H1 (cell line): Measurements from ENCODE around the gene ZBTB22. TPM values are rescaled to one million over a fixed set of nuclear protein-coding genes. Genes with fewer than 3 reads are reported as not detected.

Experiments
- CTCF ChIA-PET: fragments of 300-600 bp; sonication (Branson Sonifier 250); formaldehyde crosslinking; loops from one replicate; lab custom pipeline; 2021; ENCODE audit not compliant: partially characterized antibody; lab: Charles Lee
- POLR2A ChIA-PET: fragments of 300-600 bp; sonication (Branson Sonifier 250); formaldehyde crosslinking; loops from one replicate; lab custom pipeline; 2021; ENCODE audit warnings: inconsistent platforms; ENCODE audit not compliant: partially characterized antibody; lab: Charles Lee
- DNase-seq, 2 experiments: peaks; one replicate each; pipeline versions ENCODE4 v3.0.0 to v3.0.0-alpha.2; 2010 to 2022; ENCODE audit warnings: low spot score in 2 of 2, low read depth in 1 of 2, mixed read lengths in 1 of 2
- FAIRE-seq: peaks from 2 replicates; lab custom pipeline; 2011; peaks lifted over from hg19 to GRCh38; lab: Jason Lieb, UNC
- H2AFZ ChIP-seq: 2 replicates; pipeline ENCODE4 v1.8.1; 2012; ENCODE audit warnings: low read length, inconsistent platforms
- H2AK5ac ChIP-seq: 2 replicates; pipeline ENCODE4 v1.6.1; 2013; ENCODE audit warnings: low read depth, low read length
- H2BK120ac ChIP-seq: replicated peaks from 2 replicates; pipeline ENCODE3; 2013; ENCODE audit warnings: low read depth, low read length, inconsistent platforms
- H2BK12ac ChIP-seq: 2 replicates; pipeline ENCODE4 v1.6.1; 2013; ENCODE audit warnings: low read depth, low read length
- H2BK15ac ChIP-seq: 2 replicates; pipeline ENCODE4 v1.6.1; 2013; ENCODE audit warnings: low read length
- H2BK20ac ChIP-seq: 2 replicates; pipeline ENCODE4 v1.6.1; 2013; ENCODE audit warnings: low read length
- H2BK5ac ChIP-seq: 2 replicates; pipeline ENCODE4 v1.6.1; 2013; ENCODE audit warnings: low read depth, low read length
- H3K14ac ChIP-seq: 2 replicates; pipeline ENCODE4 v1.6.1; 2013; ENCODE audit warnings: inconsistent platforms; ENCODE audit not compliant: insufficient read length
- H3K18ac ChIP-seq: 2 replicates; pipeline ENCODE4 v1.6.1; 2013; ENCODE audit warnings: low read length; ENCODE audit errors: extremely low read depth
- H3K23ac ChIP-seq: 2 replicates; pipeline ENCODE4 v1.6.1; 2013; ENCODE audit warnings: inconsistent platforms; ENCODE audit not compliant: insufficient read length
- H3K23me2 ChIP-seq: 2 replicates; pipeline ENCODE4 v1.6.1; 2013; ENCODE audit warnings: low read depth, low read length
- H3K27ac ChIP-seq: 2 replicates; pipeline ENCODE4 v1.6.1; 2011; ENCODE audit warnings: low read depth, low read length, inconsistent platforms
- H3K27me3 ChIP-seq, 4 experiments: replicated peaks in 1 of 4; 1 replicate in 1 of 4; 2 replicates in 3 of 4; pipeline versions ENCODE4 v1.6.1 to v1.8.1; 2011 to 2013; ENCODE audit warnings: low read length in 3 of 4, mild to moderate bottlenecking in 3 of 4, inconsistent platforms in 2 of 4, mixed read lengths in 2 of 4, moderate library complexity in 1 of 4; ENCODE audit not compliant: control insufficient read depth in 3 of 4, insufficient read depth in 3 of 4; ENCODE audit errors: extremely low read depth in 1 of 4
- H3K36me3 ChIP-seq, 4 experiments: 2 replicates each; pipeline versions ENCODE4 v1.6.1 to v1.8.1; 2011 to 2013; ENCODE audit warnings: mild to moderate bottlenecking in 4 of 4, low read length in 3 of 4, moderate library complexity in 2 of 4, control low read depth in 1 of 4, inconsistent platforms in 1 of 4; ENCODE audit not compliant: insufficient read depth in 4 of 4, control insufficient read depth in 2 of 4
- H3K4ac ChIP-seq: replicated peaks from 2 replicates; pipeline ENCODE3; 2013; ENCODE audit warnings: low read length, low read depth, mixed read lengths, inconsistent platforms; ENCODE audit not compliant: insufficient read length
- H3K4me1 ChIP-seq, 4 experiments: replicated peaks in 1 of 4; 1 replicate in 1 of 4; 2 replicates in 3 of 4; pipeline versions ENCODE4 v1.6.1 to v1.8.1; 2011 to 2013; ENCODE audit warnings: low read length in 3 of 4, inconsistent platforms in 2 of 4, mixed read lengths in 1 of 4; ENCODE audit not compliant: insufficient read depth in 4 of 4, control insufficient read depth in 3 of 4
- H3K4me2 ChIP-seq, 2 experiments: 2 replicates each; pipeline versions ENCODE4 v1.6.1 to v1.8.1; 2011 to 2013; ENCODE audit warnings: low read depth in 2 of 2, low read length in 2 of 2, control low read depth in 1 of 2, inconsistent platforms in 1 of 2, mild to moderate bottlenecking in 1 of 2; ENCODE audit not compliant: insufficient read depth in 1 of 2
- H3K4me3 ChIP-seq, 4 experiments: fragments of 200-600, 300-600 bp in 1 of 4; sonication (generic), shearing (Covaris generic), sonication (Bioruptor Twin) in 1 of 4; 2 replicates each; pipeline versions ENCODE4 v1.5.1 to v1.8.1; 2011 to 2016; ENCODE audit warnings: low read length in 4 of 4, low read depth in 3 of 4, control low read depth in 2 of 4, inconsistent platforms in 2 of 4, mild to moderate bottlenecking in 2 of 4, mixed read lengths in 1 of 4, moderate library complexity in 1 of 4; ENCODE audit not compliant: insufficient read depth in 2 of 4; ENCODE audit errors: extremely low read depth in 1 of 4
- H3K56ac ChIP-seq: replicated peaks from 2 replicates; pipeline ENCODE3; 2013; ENCODE audit warnings: low read depth, mild to moderate bottlenecking, mixed read lengths, low read length, inconsistent platforms; ENCODE audit not compliant: insufficient read length
- H3K79me1 ChIP-seq: 2 replicates; pipeline ENCODE4 v1.6.1; 2013; ENCODE audit warnings: low read depth, low read length, control low read depth
- H3K79me2 ChIP-seq, 2 experiments: 2 replicates each; pipeline versions ENCODE4 v1.6.1 to v1.8.1; 2012 to 2013; ENCODE audit warnings: low read length in 2 of 2, mild to moderate bottlenecking in 2 of 2, inconsistent platforms in 1 of 2; ENCODE audit not compliant: insufficient read depth in 2 of 2, control insufficient read depth in 1 of 2
- H3K9ac ChIP-seq, 4 experiments: replicated peaks in 1 of 4; 1 replicate in 1 of 4; 2 replicates in 3 of 4; pipeline versions ENCODE4 v1.6.1 to v1.8.1; 2011 to 2013; ENCODE audit warnings: low read depth in 3 of 4, low read length in 3 of 4, control low read depth in 2 of 4, mild to moderate bottlenecking in 2 of 4, moderate library complexity in 2 of 4, inconsistent platforms in 1 of 4; ENCODE audit errors: extremely low read depth in 1 of 4
- H3K9me3 ChIP-seq, 2 experiments: 2 replicates each; pipeline versions ENCODE4 v1.6.1 to v1.8.1; 2012 to 2013; ENCODE audit warnings: mild to moderate bottlenecking in 2 of 2, moderate library complexity in 2 of 2, control low read depth in 1 of 2, inconsistent platforms in 1 of 2, low read depth in 1 of 2, low read length in 1 of 2, mixed read lengths in 1 of 2; ENCODE audit not compliant: insufficient read depth in 2 of 2
- H4K20me1 ChIP-seq, 2 experiments: replicated peaks in 1 of 2; 2 replicates each; pipeline versions ENCODE3 to v1.8.1; 2011 to 2013; ENCODE audit warnings: inconsistent platforms in 2 of 2, low read length in 2 of 2, mild to moderate bottlenecking in 1 of 2; ENCODE audit not compliant: insufficient read depth in 2 of 2, control insufficient read depth in 1 of 2
- H4K5ac ChIP-seq: 2 replicates; pipeline ENCODE4 v1.6.1; 2013; ENCODE audit warnings: low read length, low read depth, mixed read lengths, inconsistent platforms; ENCODE audit not compliant: insufficient read length
- H4K8ac ChIP-seq: 2 replicates; pipeline ENCODE4 v1.8.0; 2013; ENCODE audit warnings: mild to moderate bottlenecking, moderate library complexity, low read length, inconsistent platforms; ENCODE audit not compliant: insufficient read depth; ENCODE audit errors: extremely low read depth
- H4K91ac ChIP-seq: replicated peaks from 2 replicates; pipeline ENCODE3; 2013; ENCODE audit warnings: low read length, mixed read lengths, inconsistent platforms; ENCODE audit not compliant: insufficient read length
- CHD2 ChIP-seq: IDR thresholded peaks from 2 replicates; pipeline ENCODE4 v1.6.1; 2012; ENCODE audit warnings: low read length, improper control_type of control experiment
- GTF2F1 ChIP-seq: IDR thresholded peaks from 2 replicates; pipeline ENCODE4 v1.6.1; 2012; ENCODE audit warnings: low read depth, low read length, improper control_type of control experiment, borderline replicate concordance
- KDM1A ChIP-seq: fragments of 200-600, 300-600 bp; sonication (generic); IDR thresholded peaks from 2 replicates; pipeline ENCODE4 v1.7.1; 2016; ENCODE audit warnings: mild to moderate bottlenecking, low read length, borderline replicate concordance
- MAFK ChIP-seq: IDR thresholded peaks from 2 replicates; pipeline ENCODE4 v1.6.1; 2012; ENCODE audit warnings: low read depth, mild to moderate bottlenecking, improper control_type of control experiment, low read length
- RFX5 ChIP-seq: IDR thresholded peaks from 2 replicates; pipeline ENCODE4 v1.6.1; 2011; ENCODE audit warnings: low read depth, low read length, improper control_type of control experiment, borderline replicate concordance
- SAP30 ChIP-seq: fragments of 300-600 bp; sonication (generic); IDR thresholded peaks from 2 replicates; pipeline ENCODE4 v1.7.1; 2012; ENCODE audit warnings: low read length, moderate library complexity, mild to moderate bottlenecking, inconsistent platforms; ENCODE audit not compliant: insufficient read depth, insufficient replicate concordance
- SUZ12 ChIP-seq: fragments of 200-600 bp; sonication (generic); IDR thresholded peaks from 2 replicates; pipeline ENCODE4 v1.6.1; 2012; ENCODE audit warnings: mild to moderate bottlenecking, inconsistent platforms, low read length, moderate library complexity, mixed read lengths
- TBP ChIP-seq: IDR thresholded peaks from 2 replicates; pipeline ENCODE4 v1.6.1; 2011; ENCODE audit warnings: low read depth, low read length, improper control_type of control experiment
- USF2 ChIP-seq: IDR thresholded peaks from 2 replicates; pipeline ENCODE4 v1.6.1; 2011; ENCODE audit warnings: low read length, improper control_type of control experiment
- WGBS, 2 experiments: shearing (Covaris generic) in 1 of 2; methylation state at CpG; one replicate each; pipeline versions ENCODE4 v1.1.6 to v1.1.7; 2013 to 2015; ENCODE audit warnings: low lambda C conversion rate in 2 of 2, mixed read lengths in 2 of 2, inconsistent platforms in 1 of 2, low coverage in 1 of 2, missing lambda C conversion rate in 1 of 2; ENCODE audit not compliant: insufficient replicate concordance in 2 of 2, insufficient coverage in 1 of 2, insufficient read length in 1 of 2; ENCODE audit errors: extremely low coverage in 1 of 2, missing lambda C conversion rate in 1 of 2; 5-methylcytosine and 5-hydroxymethylcytosine counted together
- polyA plus RNA-seq, 7 experiments: library from polyadenylated mRNA; depleted of rRNA in 3 of 7; stranded (reverse) in 5 of 7; unstranded in 2 of 7; fragments of >200 nt in 5 of 7; fragments of 200-250 nt in 2 of 7; gene quantifications; 1 replicate in 5 of 7; 2 replicates in 1 of 7; 4 replicates in 1 of 7; pipeline versions ENCODE4 v1.2.1 to v1.2.3, GENCODE V29; 2011 to 2013; ENCODE audit warnings: missing spikeins in 2 of 7, mixed read lengths in 2 of 7
- total RNA-seq: library from RNA; stranded (reverse); fragmentation: NEBNext Ultra II Directional; extraction: Animal tissue kit (Norgen Biotek cat#: 25700); gene quantifications from 2 replicates; pipeline ENCODE4 v1.2.1, GENCODE V29; 2021
- TF ChIP-seq, protein P1 (sequence below): IDR thresholded peaks from 2 replicates; pipeline ENCODE4 v1.6.1; 2011; ENCODE audit warnings: low read depth, mild to moderate bottlenecking, low read length; ENCODE audit not compliant: insufficient read depth

Gene ZBTB22
- total and polyA plus RNA-seq, 2 of the 8 experiments (the other 6 are each of a cell fraction or from before 2014, with no cell fraction given), result 7.4 to 9.9 TPM

DNA sequence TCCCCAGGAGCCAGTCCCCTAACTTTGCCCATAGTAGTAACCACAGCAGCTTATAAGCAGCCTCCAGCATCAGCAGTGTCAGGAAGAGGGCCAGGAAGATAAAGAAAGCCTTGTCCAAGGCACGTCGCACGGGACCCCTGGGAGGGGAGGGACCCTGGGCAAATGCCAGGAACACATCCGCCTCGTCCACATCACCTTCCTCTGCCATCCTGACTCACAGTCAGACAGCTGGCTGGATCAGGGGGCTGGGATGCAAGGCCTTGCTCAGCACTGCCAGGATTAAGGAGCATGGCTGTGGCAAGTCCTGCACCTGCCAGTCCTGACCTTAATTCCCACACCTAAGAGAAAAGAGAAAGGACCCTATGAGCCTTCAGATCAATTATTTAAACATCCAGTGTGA lies 11.5 kb upstream of the ZBTB22 start:
- Histone ChIP-seq H2AFZ (no peak overlapping the region), H3K4ac (no peak overlapping the region), H3K9ac (peak overlapping the region in 2 of 4 experiments; percentile 22 to 37; a peak in 1 of 7 replicates), H3K56ac (no peak overlapping the region), H3K4me3 (no peak overlapping the region), H3K4me1 (no peaks in the 10 kb centered on the region; a peak in 1 of 7 replicates), H2AK5ac (no peak overlapping the region), H4K91ac (no peak overlapping the region), H4K8ac (no peak overlapping the region), H3K79me1 (no peaks in the 10 kb centered on the region), H2BK15ac (no peak overlapping the region), H2BK20ac (no peak overlapping the region), H4K5ac (no peak overlapping the region), H3K23me2 (no peaks in the 10 kb centered on the region), H2BK12ac (no peak overlapping the region), H3K4me2 (no peak overlapping the region), H3K18ac (no peak overlapping the region), H2BK5ac (no peak overlapping the region), H2BK120ac (no peak overlapping the region), H3K27me3 (no peaks in the 10 kb centered on the region), H4K20me1 (no peaks in the 10 kb centered on the region), H3K79me2 (no peaks in the 10 kb centered on the region), H3K9me3 (no peaks in the 10 kb centered on the region), H3K14ac (no peak overlapping the region), H3K36me3 (no peaks in the 10 kb centered on the region), H3K27ac (no peak overlapping the region), H3K23ac (no peak overlapping the region)
- FAIRE-seq (no peak), DNase-seq (no peak)
- WGBS, 2 experiments, result 87% methylated on average over 5 of the region's 5 CpGs; no CpG with 5 or more reads in 1 of the 2 experiments
- ChIA-PET CTCF (interaction anchor here (0.6 to 1.7 kb wide), 5 partner anchors 11 to 48 kb away, joined by 3 to 10 read pairs (median 3); partner anchors contain the start of gene ZBTB22), POLR2A (interaction anchor here (1.1 kb wide), 1 partner anchor 8 kb away, joined by 3 read pairs; no protein-coding TSS in a partner anchor)
- no peak for TF ChIP-seq CHD2
- TF ChIP-seq USF2, result no peak
- TF ChIP-seq GTF2F1, result no peak
- TF ChIP-seq MAFK, result no peak
- no peak for TF ChIP-seq SAP30
- no peak for TF ChIP-seq TBP
- TF ChIP-seq, protein P1, sequence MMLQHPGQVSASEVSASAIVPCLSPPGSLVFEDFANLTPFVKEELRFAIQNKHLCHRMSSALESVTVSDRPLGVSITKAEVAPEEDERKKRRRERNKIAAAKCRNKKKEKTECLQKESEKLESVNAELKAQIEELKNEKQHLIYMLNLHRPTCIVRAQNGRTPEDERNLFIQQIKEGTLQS, result no peak
- no peak for TF ChIP-seq KDM1A
- no peak for TF ChIP-seq RFX5
- no peak for TF ChIP-seq SUZ12
